ENCODE measurements around the gene DSG1.
"Not testable (repeated sequence)": the region's sequence is repeated elsewhere in the genome, so short reads cannot be mapped to it uniquely, and the experiment has no call there.

DSG1 gene

DNA sequence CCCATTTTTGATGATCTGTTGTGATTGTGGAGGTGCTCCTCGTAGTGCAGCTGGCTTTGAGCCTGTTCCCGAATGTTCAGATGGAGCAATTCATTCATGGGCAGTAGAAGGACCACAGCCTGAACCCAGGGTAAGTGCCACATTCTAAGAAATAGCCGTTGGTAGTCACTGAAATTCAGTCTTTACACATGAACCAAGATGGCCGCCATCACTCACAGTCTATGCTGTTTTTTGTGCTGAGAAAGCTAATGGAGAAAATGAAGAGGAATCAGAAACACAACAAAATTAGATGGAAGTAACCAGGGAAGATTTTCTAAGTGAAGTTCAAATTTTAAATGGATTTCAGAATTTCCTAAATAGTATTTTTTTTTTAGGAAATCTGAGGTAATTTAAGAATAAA lies 25.5 kb downstream of the DSG1 start:
- DNase-seq (ENCODE audit: low read depth in 2 of 2), result no peak

GRCh38 chr18:31353336-31353735 lies 35.4 kb downstream of the DSG1 start:
- DNase-seq (ENCODE audit: low read depth in 2 of 2), result not testable (repeated sequence)

DNA sequence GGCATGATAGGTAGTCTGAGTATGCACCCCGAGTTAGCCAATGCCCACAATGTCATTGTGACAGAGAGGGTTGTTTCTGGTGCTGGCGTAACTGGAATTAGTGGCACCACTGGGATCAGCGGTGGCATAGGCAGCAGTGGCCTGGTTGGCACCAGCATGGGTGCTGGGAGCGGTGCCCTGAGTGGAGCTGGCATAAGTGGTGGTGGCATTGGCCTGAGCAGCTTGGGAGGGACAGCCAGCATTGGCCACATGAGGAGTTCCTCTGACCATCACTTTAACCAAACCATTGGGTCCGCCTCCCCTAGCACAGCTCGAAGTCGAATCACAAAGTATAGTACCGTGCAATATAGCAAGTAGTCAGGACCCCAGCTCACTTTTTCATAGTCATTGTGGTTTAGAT lies 37.0 kb downstream of the DSG1 start:
- no peak for DNase-seq (ENCODE audit: low read depth in 2 of 2)

- no peak for DNase-seq (ENCODE audit: low read depth in 2 of 2)
Measured at GRCh38 chr18:31356025-31356424, 38.1 kb downstream of the DSG1 start.

- DNase-seq (ENCODE audit: low read depth in 2 of 2), result no peak
Measured at GRCh38 chr18:31364190-31364589, 46.2 kb downstream of the DSG1 start.

- DNase-seq (ENCODE audit: low read depth in 2 of 2), result no peak
Measured at GRCh38 chr18:31369478-31369877, 51.5 kb downstream of the DSG1 start.

DNA sequence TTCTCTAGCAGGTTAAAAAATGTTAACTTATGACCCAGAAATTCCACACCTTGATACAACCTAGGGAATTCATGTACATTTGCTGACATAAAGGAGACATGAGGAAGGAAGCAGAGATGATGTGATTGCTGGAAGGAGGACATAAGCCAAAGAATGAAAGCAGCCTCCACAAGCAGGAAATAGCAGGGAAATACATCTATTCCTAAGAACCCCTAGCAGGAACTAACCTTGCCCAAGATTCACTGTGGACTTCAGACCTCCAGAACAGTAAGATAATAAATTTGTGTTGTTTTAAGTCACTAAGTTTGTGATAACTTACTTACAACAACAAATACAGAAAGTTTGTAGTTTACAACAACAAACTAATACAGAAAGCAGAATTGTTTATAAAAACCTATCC lies 54.0 kb downstream of the DSG1 start:
- no peak for DNase-seq (ENCODE audit: low read depth in 2 of 2)

GRCh38 chr18:31373641-31374040 lies 55.7 kb downstream of the DSG1 start:
- DNase-seq (ENCODE audit: low read depth in 2 of 2), result no peak

GRCh38 chr18:31376477-31376876 lies 58.5 kb downstream of the DSG1 start, which contains the start of gene DSG4:
TSS of gene DSG4 (plus strand) at chr18:31376777. CDS start at chr18:31376912, 135 bp downstream.
- DNase-seq (ENCODE audit: low read depth in 2 of 2), result no peak

DNA sequence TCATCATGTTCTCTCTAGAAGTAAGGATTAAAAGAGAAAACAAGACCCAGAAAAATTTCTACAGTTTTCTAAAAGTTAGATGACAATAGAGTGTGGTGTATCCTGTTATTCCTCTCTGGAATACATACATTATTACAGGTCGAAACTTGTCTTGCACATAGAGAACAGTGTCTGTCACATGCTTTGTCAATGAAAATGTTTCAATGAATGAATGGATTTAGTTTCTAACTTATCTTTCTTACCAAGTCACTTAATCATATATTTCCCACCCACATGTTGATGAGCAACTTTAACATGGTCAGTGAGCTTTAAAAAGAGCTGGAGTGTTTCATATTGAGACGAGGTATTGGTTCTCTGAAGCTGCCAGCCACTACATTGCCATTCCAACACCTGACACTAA lies 63.0 kb downstream of the DSG1 start:
- no peak for DNase-seq (ENCODE audit: low read depth in 2 of 2)

DNA sequence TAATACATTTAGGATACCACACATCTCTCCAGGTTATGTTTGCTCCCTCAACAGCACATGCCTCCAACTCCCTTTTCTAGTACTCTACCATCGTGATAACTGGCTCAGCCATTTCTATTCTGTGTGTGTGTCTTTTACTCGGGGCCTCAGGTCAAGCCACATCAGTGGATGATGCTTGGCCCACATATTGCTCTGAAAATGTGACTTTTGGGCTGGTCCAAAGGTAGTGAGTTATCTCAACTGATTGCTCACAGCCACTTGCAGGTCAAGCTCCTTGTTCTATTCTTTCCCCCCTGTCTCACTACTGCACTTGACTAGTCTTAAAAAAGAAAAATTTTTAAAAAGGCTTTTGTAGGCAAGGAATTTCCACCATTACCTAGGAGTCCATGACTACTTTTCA lies 64.1 kb downstream of the DSG1 start:
- no peak for DNase-seq (ENCODE audit: low read depth in 2 of 2)

GRCh38 chr18:31386741-31387140 lies 68.8 kb downstream of the DSG1 start:
- no peak for DNase-seq (ENCODE audit: low read depth in 2 of 2)

DNA sequence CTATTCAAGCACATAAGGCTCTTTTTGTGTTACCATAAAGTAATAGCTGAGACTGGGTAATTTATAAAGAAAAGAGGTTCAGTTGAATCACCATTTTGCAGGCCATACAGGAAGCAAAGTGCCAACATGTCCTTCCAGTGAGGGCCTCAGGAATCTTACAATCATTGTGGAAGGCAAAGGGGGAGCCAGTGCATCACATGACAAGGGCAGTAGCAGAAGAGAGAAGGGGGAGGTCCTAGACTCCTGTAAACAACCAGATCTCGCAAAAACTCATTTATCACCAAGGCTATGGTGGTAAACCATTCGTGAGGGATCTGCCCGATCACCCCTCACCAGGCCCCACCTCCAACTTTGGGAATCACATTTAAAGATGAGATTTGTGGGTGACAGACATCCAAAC lies 75.3 kb downstream of the DSG1 start:
- no peak for DNase-seq (ENCODE audit: low read depth in 2 of 2)

DNA sequence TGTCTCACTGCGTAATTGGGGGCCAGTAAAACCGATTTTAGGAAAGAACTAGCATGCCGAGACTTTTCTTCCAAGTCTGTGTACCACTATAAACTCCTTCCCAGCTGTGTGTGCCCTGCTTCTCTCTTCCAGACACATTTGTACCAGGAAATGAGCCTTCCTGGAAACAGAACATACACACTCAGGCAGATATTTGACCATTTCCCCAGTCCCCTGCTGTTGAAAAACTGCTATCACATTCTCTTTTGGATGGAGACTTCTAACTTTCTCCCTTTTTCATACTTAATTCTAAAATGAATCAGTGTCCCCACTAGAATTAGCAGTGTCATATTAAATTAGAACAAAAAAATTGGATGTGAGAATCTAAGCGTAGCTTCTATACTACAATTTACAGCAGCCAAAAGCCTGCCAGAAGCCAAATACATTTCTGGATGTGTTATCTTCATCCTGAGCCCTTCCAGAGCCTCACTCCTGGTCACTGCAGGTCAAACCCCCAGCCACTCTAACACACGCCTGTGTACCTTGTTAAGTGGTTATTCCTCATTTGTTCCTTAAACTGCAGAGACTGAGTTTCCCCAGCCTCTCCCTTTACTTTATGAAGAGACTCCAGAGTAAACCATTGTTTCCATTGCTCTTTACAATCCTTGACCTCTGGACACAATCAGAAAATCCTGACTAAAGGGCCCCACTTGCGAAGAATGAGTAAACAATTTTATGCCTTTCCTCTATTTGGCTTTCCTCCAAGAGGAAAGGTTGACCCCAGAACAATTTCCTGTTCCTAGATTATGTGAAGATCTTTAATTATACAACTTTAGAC lies 79.0 kb downstream of the DSG1 start:
- no peak for DNase-seq (ENCODE audit: low read depth in 2 of 2)

GRCh38 chr18:31398191-31398590 lies 80.2 kb downstream of the DSG1 start:
- no peak for DNase-seq (ENCODE audit: low read depth in 2 of 2)

DNA sequence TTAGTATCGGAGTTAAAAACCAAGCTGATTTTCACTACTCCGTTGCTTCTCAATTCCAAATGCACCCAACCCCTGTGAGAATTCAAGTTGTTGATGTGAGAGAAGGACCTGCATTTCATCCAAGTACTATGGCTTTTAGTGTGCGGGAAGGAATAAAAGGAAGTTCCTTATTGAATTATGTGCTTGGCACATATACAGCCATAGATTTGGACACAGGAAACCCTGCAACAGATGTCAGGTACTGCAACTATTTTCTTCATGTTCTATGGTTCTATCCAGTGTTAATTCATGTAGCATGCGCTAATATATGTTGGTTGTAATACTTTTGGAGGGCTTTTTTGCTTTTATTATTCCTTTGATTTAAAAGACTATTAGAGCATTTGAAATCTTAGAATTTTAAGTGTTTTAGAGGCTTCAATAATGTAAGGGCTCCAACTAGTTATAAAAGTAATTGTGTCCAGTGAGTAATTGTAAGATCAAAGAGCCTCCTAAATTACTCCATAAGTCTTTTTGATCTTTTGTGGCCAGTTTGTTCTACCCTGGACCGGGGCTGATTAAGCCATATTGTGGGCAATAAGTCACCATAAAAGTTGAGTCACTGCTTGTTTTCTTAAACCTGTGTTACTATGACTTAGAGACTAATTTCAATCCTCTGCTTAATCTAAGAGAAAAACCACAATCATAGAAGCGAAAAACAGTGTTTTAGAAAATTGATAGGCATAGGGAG lies 81.5 kb downstream of the DSG1 start:
- DNase-seq (ENCODE audit: low read depth in 2 of 2), result no peak

GRCh38 chr18:31401156-31402025 lies 83.4 kb downstream of the DSG1 start:
- no peak for DNase-seq (ENCODE audit: low read depth in 2 of 2)

GRCh38 chr18:31402026-31402373 lies 84.0 kb downstream of the DSG1 start:
- no peak for DNase-seq (ENCODE audit: low read depth in 2 of 2)

DNA sequence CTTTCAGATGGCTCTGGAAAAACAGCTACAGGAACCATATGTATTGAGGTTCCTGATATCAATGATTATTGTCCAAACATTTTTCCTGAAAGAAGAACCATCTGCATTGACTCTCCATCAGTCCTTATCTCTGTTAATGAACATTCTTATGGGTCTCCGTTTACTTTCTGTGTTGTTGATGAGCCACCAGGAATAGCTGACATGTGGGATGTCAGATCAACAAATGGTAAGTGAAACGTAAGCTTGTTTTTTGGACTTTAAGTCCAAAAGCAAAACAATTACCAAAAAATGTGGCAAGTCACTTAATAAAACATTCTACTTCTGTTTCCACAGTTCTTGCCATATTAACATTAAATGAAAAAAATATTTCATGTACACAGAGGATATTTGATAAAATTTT lies 85.4 kb downstream of the DSG1 start:
- DNase-seq (ENCODE audit: low read depth in 2 of 2), result no peak
